HT1080 (cell line): Measurements from ENCODE around the gene RFTN1. TPM values are rescaled to one million over a fixed set of nuclear protein-coding genes. Genes with fewer than 3 reads are reported as not detected.

Source experiments
- DNase-seq: peaks from one replicate; pipeline ENCODE4 v3.0.0-alpha.2; 2015; ENCODE audit warnings: low read depth
- total RNA-seq: library from RNA; depleted of rRNA; stranded (reverse); fragments of >200 nt; shearing (Covaris generic); gene quantifications from 2 replicates; pipeline ENCODE4 v1.2.3, GENCODE V29; 2014; rRNA removed

The RFTN1 gene
- total RNA-seq, 1 experiment from 2014 or later = 43.8 TPM

DNA sequence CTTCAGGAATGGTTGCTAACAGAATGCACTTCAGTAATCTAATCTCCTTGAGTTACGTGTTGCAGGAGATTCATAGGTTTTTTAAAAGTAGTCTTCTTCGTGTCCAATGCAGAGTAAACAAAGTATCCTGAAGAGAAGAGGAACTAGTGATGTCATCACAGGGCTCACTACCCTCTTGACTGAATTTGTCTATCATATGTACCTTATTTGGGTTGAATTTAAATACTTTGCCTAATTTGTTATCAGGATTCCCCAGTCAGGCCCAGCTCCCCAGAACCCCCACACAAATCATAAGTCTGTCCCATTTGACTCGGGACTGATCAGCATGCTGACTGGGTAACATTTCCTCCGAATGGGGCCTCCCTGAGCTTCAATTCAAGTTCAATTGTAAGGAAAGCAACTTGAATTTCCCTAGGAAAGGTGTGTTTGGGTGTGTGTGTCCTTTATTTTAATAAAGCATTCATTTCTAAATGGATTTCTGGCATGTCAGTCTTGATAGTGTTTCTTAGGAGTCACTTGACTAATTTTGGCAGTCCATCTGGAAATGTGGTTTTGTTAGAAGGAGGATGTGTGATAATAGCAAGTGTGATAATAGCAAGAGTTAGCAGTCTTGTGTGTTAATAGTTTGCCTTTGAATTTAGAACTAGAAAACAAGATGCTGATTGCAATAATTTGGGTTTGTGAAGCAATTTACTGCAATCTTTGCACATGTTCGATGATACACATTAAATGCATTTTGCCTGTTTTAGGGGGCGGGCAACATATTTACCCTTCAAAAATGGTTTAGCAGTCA lies 226.6 kb downstream of the RFTN1 start:
- DNase-seq = no peak

DNA sequence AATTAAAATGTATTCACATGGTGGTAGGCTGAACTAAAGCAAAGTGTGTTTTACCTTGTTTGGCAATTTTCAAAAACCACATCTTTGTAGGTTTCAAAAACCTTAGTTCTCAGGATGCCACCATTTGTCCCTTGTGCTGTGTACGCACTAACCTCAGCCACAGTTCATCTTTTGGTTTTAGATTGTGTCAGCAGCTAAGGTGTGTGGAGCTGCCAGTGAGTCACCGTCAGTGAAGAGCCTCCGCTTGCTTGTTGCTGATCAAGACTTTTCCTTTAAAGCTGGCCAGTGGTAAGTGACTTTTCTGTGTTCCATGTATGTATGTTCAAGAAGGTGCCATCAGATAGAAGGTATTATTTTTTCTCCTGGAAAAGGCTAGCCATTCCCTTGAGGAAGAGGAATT lies 227.3 kb downstream of the RFTN1 start:
- no peak for DNase-seq

DNA sequence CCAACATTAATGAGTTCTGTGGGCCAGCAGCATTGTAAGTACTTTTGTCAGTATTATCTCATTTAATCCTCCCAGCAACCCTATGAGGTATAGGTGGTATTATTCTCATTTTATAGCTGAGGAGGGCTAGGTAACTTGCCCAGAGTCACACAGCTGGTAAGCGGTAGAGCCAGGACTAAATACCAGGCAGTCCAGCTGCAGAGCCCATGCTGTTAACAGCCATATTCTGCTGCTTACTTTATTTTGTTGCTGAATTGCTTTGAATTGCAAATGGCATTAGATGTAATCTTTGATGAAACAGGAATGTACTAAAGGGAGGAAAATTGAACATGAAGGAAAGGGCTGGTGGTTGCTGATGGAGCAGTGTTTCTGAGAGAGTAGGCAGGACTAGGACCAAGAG lies 228.9 kb downstream of the RFTN1 start:
- no peak for DNase-seq

DNA sequence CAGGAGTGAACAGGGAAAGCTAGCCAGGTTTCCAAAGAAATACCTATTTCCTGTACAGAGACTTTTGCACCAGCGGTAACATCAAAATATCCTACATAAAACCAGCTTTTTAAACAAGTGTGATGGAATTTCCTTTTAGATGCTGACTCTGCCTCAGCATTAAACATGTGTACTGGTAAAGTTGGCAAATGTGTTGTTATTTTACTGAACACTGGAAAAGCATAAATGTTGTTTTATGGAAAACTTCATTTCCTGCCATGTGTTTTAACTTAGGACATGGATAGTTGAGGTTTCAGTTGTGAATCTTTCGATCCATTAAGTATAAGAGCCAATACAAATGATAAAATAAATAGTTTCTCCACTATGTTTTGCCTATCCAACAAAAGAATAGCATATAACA lies 232.8 kb downstream of the RFTN1 start:
- no peak for DNase-seq

DNA sequence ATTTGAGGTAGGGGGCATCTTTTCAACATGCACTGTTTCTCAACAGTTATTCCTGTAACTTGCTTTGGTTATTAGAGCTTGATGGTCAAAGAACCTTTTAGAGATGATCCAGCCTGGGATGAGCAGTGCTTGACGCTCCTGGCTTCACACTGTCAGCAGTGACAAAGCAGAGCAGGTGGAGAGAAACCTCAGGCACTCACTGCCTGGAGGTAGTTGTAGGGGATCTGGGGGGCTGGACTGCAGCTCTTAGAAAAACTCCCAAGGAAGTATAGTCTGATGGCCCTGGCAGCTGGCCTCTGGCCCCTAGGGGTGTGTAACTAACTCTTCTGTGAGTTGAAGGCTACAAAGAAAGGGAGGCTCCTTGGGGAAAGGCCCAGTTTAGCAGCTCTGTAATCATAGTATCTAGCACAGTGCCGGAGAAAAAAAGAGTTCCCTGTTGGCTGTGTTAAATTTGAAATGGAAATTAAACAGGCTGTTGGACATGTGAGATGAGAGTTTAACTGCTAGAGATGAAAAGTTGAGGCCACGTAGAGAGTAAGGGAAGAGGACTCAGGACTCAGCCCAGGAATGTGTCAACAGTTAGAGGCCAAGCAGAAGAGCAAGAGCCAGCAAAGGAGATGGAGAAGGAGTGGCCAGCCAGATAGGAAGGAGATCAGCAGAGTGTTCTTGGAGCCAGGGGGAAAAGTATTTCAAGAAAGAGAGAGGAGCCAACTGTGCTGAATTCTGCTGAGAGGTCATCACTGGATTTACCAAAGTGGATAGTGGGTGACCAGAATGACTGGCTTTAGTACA lies 234.3 kb downstream of the RFTN1 start:
- no peak for DNase-seq

DNA sequence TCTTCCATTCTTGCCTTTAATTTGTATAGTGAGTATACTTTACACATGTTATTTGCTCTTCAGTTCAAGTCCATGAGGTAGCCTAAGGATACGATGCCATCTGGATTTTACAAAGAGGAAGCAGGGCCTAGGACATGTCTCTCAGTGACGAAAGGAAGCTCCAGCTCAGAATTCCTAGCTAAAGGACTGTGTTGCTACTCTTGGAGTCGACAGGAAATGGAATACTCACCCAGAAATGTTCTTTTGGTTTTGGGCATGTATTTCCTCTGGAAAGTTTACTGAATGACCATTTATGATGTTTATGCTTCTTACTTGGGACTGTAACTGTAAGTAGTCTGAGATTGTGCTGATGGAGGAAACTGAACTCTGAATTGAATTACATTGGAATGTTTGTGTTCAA lies 236.0 kb downstream of the RFTN1 start:
- no peak for DNase-seq

DNA sequence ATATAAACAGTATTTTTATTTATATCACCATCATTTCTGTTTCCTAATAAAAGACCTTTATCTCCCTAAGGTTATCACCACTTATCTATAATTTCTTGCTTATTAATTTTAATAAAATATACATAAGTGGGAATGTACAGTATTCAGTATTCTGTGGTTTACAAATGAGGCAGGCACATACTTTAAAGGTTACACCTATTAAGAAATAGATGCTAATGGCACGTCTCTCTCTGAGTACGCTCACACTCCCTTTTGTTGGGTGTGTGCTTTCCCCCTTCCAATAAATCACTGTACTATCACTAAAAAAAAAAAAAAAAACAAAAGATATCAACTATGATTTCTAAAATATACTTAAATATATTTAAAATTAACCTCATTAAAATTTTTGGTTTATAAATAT lies 239.6 kb downstream of the RFTN1 start:
- DNase-seq = no peak

DNA sequence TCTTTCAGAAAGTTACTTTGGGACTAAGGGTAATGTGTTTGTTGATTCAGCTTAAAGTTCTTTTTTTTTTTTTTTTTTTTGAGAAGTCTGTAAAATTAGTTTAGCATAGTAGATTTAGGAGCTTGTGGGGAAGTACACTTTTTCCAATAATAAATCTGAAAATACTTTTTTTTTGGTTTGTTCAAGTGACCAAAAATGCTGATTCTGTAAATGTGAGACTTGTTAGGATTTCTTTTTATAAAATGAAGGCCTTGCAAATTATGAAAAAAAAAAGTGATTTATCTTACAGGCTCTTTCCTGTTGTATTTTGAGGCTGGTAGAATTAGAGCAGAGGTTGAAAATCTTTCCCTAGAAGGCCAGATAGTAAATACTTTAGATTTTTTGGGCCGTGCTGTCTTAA lies 240.9 kb downstream of the RFTN1 start:
- DNase-seq = no peak

DNA sequence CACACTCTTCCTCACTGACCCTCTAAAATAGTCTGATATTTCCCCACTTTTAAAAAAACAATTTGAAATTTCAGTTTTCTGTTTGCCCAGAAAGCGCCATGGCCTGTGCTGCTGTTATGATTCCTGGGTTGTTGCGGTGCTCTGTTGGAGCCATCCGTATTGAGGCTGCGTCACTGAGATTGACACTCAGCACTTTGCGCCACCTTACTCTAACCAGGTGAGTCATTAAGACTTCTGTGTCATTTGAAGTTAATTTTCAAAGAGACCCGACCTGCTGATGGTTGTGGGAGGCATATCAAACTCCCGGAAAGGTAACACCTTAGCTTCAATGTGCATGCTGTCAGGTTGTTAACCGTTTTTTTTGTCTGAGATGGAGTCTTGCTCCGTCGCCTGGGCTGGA lies 242.6 kb downstream of the RFTN1 start:
- DNase-seq = no peak

DNA sequence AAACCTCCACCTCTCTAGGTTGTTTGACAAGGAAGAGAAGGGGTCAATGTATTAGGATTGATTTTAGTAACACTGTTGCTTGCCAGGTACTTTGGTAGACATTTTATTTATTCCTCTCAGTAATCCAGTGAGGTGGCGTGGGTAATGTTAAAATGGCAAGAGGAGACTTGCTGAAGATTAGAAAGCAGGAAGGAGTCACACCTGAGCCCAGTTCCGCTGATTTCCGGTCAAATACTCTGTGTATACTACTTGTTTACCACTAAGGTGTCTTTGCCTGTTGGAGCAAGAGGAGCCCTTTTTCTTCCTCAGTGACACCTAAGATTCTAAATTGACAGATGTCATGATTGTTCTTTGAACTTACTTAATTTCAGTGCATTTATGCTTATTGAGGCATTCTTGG lies 246.8 kb downstream of the RFTN1 start:
- no peak for DNase-seq

Other genes starting within 250 kb of the RFTN1 start
- gene DPH3, start 248.8 kb downstream of the RFTN1 start, total RNA-seq = 15.7 and 19.6 TPM in 2 replicates
- gene OXNAD1, start 248.5 kb downstream of the RFTN1 start, total RNA-seq = 26.4 and 33.1 TPM in 2 replicates
- 0.07 TPM in 1 of 2 replicates, not detected in the other for gene DAZL, start 91.7 kb upstream of the RFTN1 start, total RNA-seq